ENCODE data around the gene CCDC201.

The CCDC201 gene

GRCh38 chr7:45873035-45873354, at the start of gene CCDC201:
Gene CCDC201, minus strand, starts transcription at chr7:45873082. Its CDS starts 75 bp downstream, at chr7:45873007.
- DNase-seq: no peak

GRCh38 chr7:45921699-45922519, 49.0 kb upstream of the CCDC201 start:
- DNase-seq: no peak

- DNase-seq: no peak
Observed at GRCh38 chr7:45921381-45921698, 48.5 kb upstream of the CCDC201 start.

GRCh38 chr7:45920502-45921380, 47.9 kb upstream of the CCDC201 start, which contains the start of gene IGFBP3:
Gene IGFBP3, minus strand, starts transcription at chr7:45921272. Its CDS starts 132 bp downstream, at chr7:45921140.
- no peak for DNase-seq

- DNase-seq: no peak
Observed at GRCh38 chr7:45919993-45920459, 47.1 kb upstream of the CCDC201 start.

GRCh38 chr7:45919231-45919784, 46.4 kb upstream of the CCDC201 start:
- DNase-seq: no peak

- no peak for DNase-seq
Observed at GRCh38 chr7:45918556-45918955, 45.7 kb upstream of the CCDC201 start.

GRCh38 chr7:45917658-45918057, 44.8 kb upstream of the CCDC201 start:
- peak; percentile 80 to 87 for DNase-seq

GRCh38 chr7:45917064-45917463, 44.2 kb upstream of the CCDC201 start:
- no peak for DNase-seq

GRCh38 chr7:45915606-45916005, 42.7 kb upstream of the CCDC201 start:
- DNase-seq: no peak

GRCh38 chr7:45914911-45915310, 42.0 kb upstream of the CCDC201 start:
- DNase-seq: no peak

- DNase-seq: no peak
Observed at GRCh38 chr7:45912972-45913371, 40.1 kb upstream of the CCDC201 start.

- DNase-seq: no peak
Observed at GRCh38 chr7:45911311-45911710, 38.4 kb upstream of the CCDC201 start.

- no peak for DNase-seq
Observed at GRCh38 chr7:45910855-45911254, 38.0 kb upstream of the CCDC201 start.

- DNase-seq: no peak
Observed at GRCh38 chr7:45909561-45909960, 36.7 kb upstream of the CCDC201 start.

GRCh38 chr7:45902820-45903219, 29.9 kb upstream of the CCDC201 start:
- DNase-seq: no peak

GRCh38 chr7:45901566-45901965, 28.7 kb upstream of the CCDC201 start:
- DNase-seq: no peak

GRCh38 chr7:45898222-45898621, 25.3 kb upstream of the CCDC201 start:
- no peak for DNase-seq

- no peak for DNase-seq
Observed at GRCh38 chr7:45897042-45897690, 24.3 kb upstream of the CCDC201 start.

- no peak for DNase-seq
Observed at GRCh38 chr7:45894665-45895062, 21.8 kb upstream of the CCDC201 start.

GRCh38 chr7:45893996-45894664, 21.2 kb upstream of the CCDC201 start:
- DNase-seq: no peak

GRCh38 chr7:45893374-45893995, 20.6 kb upstream of the CCDC201 start:
- no peak for DNase-seq
